Measurements from ENCODE around the gene TAF9. TPM values are rescaled to one million over a fixed set of nuclear protein-coding genes. Genes with fewer than 3 reads are reported as not detected.

TAF9 gene, protein sequence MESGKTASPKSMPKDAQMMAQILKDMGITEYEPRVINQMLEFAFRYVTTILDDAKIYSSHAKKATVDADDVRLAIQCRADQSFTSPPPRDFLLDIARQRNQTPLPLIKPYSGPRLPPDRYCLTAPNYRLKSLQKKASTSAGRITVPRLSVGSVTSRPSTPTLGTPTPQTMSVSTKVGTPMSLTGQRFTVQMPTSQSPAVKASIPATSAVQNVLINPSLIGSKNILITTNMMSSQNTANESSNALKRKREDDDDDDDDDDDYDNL
- 62.3 TPM for polyA plus RNA-seq (2013, experiment 1 of 2)
- 61.2 TPM for polyA plus RNA-seq (2013, experiment 2 of 2)

DNA sequence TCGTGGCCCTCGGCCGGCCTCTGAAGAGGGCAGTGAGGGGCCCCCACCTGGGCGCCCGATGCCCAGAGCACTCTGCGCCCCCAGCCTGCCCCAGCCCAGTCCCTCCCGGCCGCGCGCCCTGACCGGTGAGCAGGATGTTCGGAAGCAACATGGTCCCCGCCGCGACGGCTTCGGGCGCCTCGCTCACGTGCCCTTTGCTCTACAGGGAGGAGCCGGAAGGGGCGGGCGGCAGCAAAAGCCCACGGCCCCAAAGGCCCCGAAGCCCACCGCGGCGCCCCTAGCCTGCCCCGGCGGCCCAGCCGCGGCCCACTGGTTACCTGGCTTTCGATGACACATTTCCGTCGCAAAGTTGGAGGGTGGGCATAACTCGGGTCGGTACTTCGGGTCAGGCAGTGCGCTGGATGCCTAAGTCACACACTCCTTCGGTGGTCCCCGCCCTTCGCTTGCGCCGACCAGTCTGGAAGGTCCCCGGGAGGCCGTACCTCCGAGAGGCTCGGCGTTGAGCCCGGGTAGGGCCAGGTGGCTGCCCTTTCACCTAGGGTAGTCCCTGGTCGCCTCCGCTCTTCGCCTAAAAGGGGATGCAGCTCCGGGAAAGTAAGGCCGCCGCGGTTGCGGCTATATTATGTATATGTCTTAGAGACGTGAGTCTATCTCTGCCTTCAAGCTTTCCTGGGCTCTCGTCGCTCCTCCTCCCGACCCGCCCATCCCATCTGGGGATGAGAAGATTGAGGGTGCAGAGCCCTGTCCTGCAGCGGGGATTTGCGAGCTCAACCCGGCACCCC is at the start of gene TAF9, which contains the start of the genes AK6 and RAD17:
TSS of gene TAF9 (minus strand) at position 181 of the 782 bp plus-strand sequence. CDS start 3,783 bp downstream, outside the sequence.
TSS of gene AK6 (minus strand) at position 181 of the 782 bp plus-strand sequence. CDS start at position 151, 30 bp downstream.
TSS of gene RAD17 (plus strand) at position 479 of the 782 bp plus-strand sequence. CDS start 2,391 bp downstream, outside the sequence.
- H3K9ac ChIP-seq (ENCODE audit: low read depth, low read length, poor library complexity): peak within 1 kb of the TSS; percentile 87
- H3K4me1 ChIP-seq (ENCODE audit: control insufficient read depth in 2 of 2, insufficient read depth in 1 of 2, low read depth in 1 of 2, low read length in 2 of 2): peaks cover 2 to 8% of the 10 kb centered on the region in 2 donors
- H3K9me3 ChIP-seq (replicated peaks in 1 of 2; ENCODE audit: control insufficient read depth in 2 of 2, insufficient read depth in 1 of 2, low read depth in 1 of 2, low read length in 2 of 2): no peaks in the 10 kb centered on the region
- H2BK12ac ChIP-seq (ENCODE audit: low read length): no peak within 1 kb of the TSS
- H3K4me2 ChIP-seq (ENCODE audit: insufficient read depth, low read length, poor library complexity, severe bottlenecking): peak within 1 kb of the TSS; percentile 71
- H3K4ac ChIP-seq (ENCODE audit: low read length): no peak within 1 kb of the TSS
- peaks cover 3% of the 10 kb centered on the region for H3K79me1 ChIP-seq (ENCODE audit: low read depth, low read length)
- H2BK120ac ChIP-seq (ENCODE audit: low read depth, low read length): no peak within 1 kb of the TSS
- peak within 1 kb of the TSS; percentile 98 for H3K18ac ChIP-seq (ENCODE audit: low read length)
- WGBS, 2 donors (ENCODE audit: extremely low coverage in 2 of 2, insufficient read length in 2 of 2, insufficient replicate concordance in 1 of 2): no CpG with 5 or more reads among the region's 66 CpGs
- H3K27me3 ChIP-seq (ENCODE audit: control insufficient read depth in 3 of 3, insufficient read depth in 3 of 3, low read depth in 1 of 3, low read length in 3 of 3): no peaks in the 10 kb centered on the region
- H4K8ac ChIP-seq (ENCODE audit: low read depth, low read length): no peak within 1 kb of the TSS
- H2AFZ ChIP-seq (ENCODE audit: low read length): peak within 1 kb of the TSS; percentile 95
- peak; percentile 91 for DNase-seq (ENCODE audit: low spot score)
- peaks cover 16 to 48% of the 10 kb centered on the region in 2 donors for H3K36me3 ChIP-seq (replicated peaks in 1 of 2; ENCODE audit: control insufficient read depth in 2 of 2, insufficient read depth in 2 of 2, low read length in 2 of 2)
- peak within 1 kb of the TSS; percentile 45 for H3K23ac ChIP-seq (ENCODE audit: low read depth, low read length, poor library complexity)
- H3K4me3 ChIP-seq (ENCODE audit: low read length in 2 of 2): peak within 1 kb of the TSS; percentile 90 to 92
- H2BK15ac ChIP-seq (ENCODE audit: low read length): no peak within 1 kb of the TSS
- H2BK5ac ChIP-seq (ENCODE audit: low read length): peak within 1 kb of the TSS; percentile 84
- H3K27ac ChIP-seq (replicated peaks; ENCODE audit: low read length): peak within 1 kb of the TSS; percentile 95
- H4K91ac ChIP-seq (ENCODE audit: low read depth, low read length, poor library complexity): no peak within 1 kb of the TSS
- no peak within 1 kb of the TSS for H2AK5ac ChIP-seq (ENCODE audit: low read depth, low read length)
- H3K14ac ChIP-seq (ENCODE audit: low read length): no peak within 1 kb of the TSS

GRCh38 chr5:69418554-69418953 is 49.2 kb upstream of the TAF9 start:
- no peak overlapping the region for H3K4me2 ChIP-seq (ENCODE audit: insufficient read depth, low read length, poor library complexity, severe bottlenecking)
- no peak overlapping the region for H2BK5ac ChIP-seq (ENCODE audit: low read length)
- H3K9me3 ChIP-seq (replicated peaks in 1 of 2; ENCODE audit: control insufficient read depth in 2 of 2, insufficient read depth in 1 of 2, low read depth in 1 of 2, low read length in 2 of 2): no peaks in the 10 kb centered on the region
- H3K27me3 ChIP-seq (ENCODE audit: control insufficient read depth in 3 of 3, insufficient read depth in 3 of 3, low read depth in 1 of 3, low read length in 3 of 3): peaks cover 0 to 4% (median 0%) of the 10 kb centered on the region in 3 experiments
- no peak for DNase-seq (ENCODE audit: low spot score)
- no peak overlapping the region for H3K9ac ChIP-seq (ENCODE audit: low read depth, low read length, poor library complexity)
- H3K4me1 ChIP-seq (ENCODE audit: control insufficient read depth in 2 of 2, insufficient read depth in 1 of 2, low read depth in 1 of 2, low read length in 2 of 2): peaks cover 0 to 2% of the 10 kb centered on the region in 2 donors
- no CpG with 5 or more reads among the region's 3 CpGs for WGBS, 2 donors (ENCODE audit: extremely low coverage in 2 of 2, insufficient read length in 2 of 2, insufficient replicate concordance in 1 of 2)
- no peak overlapping the region for H3K27ac ChIP-seq (replicated peaks; ENCODE audit: low read length)
- no peaks in the 10 kb centered on the region for H3K79me1 ChIP-seq (ENCODE audit: low read depth, low read length)
- H2BK120ac ChIP-seq (ENCODE audit: low read depth, low read length): no peak overlapping the region
- no peak overlapping the region for H2BK12ac ChIP-seq (ENCODE audit: low read length)
- no peak overlapping the region for H2BK15ac ChIP-seq (ENCODE audit: low read length)
- H2AFZ ChIP-seq (ENCODE audit: low read length): no peak overlapping the region
- H3K18ac ChIP-seq (ENCODE audit: low read length): no peak overlapping the region
- no peak overlapping the region for H4K8ac ChIP-seq (ENCODE audit: low read depth, low read length)
- no peak overlapping the region for H2AK5ac ChIP-seq (ENCODE audit: low read depth, low read length)
- no peak overlapping the region for H3K14ac ChIP-seq (ENCODE audit: low read length)
- H4K91ac ChIP-seq (ENCODE audit: low read depth, low read length, poor library complexity): no peak overlapping the region
- no peak overlapping the region for H3K4ac ChIP-seq (ENCODE audit: low read length)
- H3K36me3 ChIP-seq (replicated peaks in 1 of 2; ENCODE audit: control insufficient read depth in 2 of 2, insufficient read depth in 2 of 2, low read length in 2 of 2): peaks cover 3 to 26% of the 10 kb centered on the region in 2 donors
- H3K23ac ChIP-seq (ENCODE audit: low read depth, low read length, poor library complexity): no peak overlapping the region
- no peak overlapping the region for H3K4me3 ChIP-seq (ENCODE audit: low read length in 2 of 2)

- Histone ChIP-seq H3K4ac (ENCODE audit: low read length) (no peak overlapping the region), H3K23ac (ENCODE audit: low read depth, low read length, poor library complexity) (no peak overlapping the region), H2BK15ac (ENCODE audit: low read length) (no peak overlapping the region), H2AK5ac (ENCODE audit: low read depth, low read length) (no peak overlapping the region), H2BK120ac (ENCODE audit: low read depth, low read length) (no peak overlapping the region), H3K79me1 (ENCODE audit: low read depth, low read length) (no peaks in the 10 kb centered on the region), H2BK5ac (ENCODE audit: low read length) (no peak overlapping the region), H4K8ac (ENCODE audit: low read depth, low read length) (no peak overlapping the region), H2AFZ (ENCODE audit: low read length) (no peak overlapping the region), H3K4me1 (ENCODE audit: control insufficient read depth in 2 of 2, insufficient read depth in 1 of 2, low read depth in 1 of 2, low read length in 2 of 2) (peaks cover 0 to 2% of the 10 kb centered on the region in 2 donors), H3K27ac (replicated peaks; ENCODE audit: low read length) (no peak overlapping the region), H3K36me3 (replicated peaks in 1 of 2; ENCODE audit: control insufficient read depth in 2 of 2, insufficient read depth in 2 of 2, low read length in 2 of 2) (peaks cover 3 to 43% of the 10 kb centered on the region in 2 donors), H3K9ac (ENCODE audit: low read depth, low read length, poor library complexity) (no peak overlapping the region), H3K18ac (ENCODE audit: low read length) (no peak overlapping the region), H3K14ac (ENCODE audit: low read length) (no peak overlapping the region), H3K27me3 (ENCODE audit: control insufficient read depth in 3 of 3, insufficient read depth in 3 of 3, low read depth in 1 of 3, low read length in 3 of 3) (peaks cover 0 to 4% (median 0%) of the 10 kb centered on the region in 3 experiments), H2BK12ac (ENCODE audit: low read length) (no peak overlapping the region), H3K4me2 (ENCODE audit: insufficient read depth, low read length, poor library complexity, severe bottlenecking) (no peak overlapping the region), H4K91ac (ENCODE audit: low read depth, low read length, poor library complexity) (no peak overlapping the region), H3K4me3 (ENCODE audit: low read length in 2 of 2) (no peak overlapping the region), H3K9me3 (replicated peaks in 1 of 2; ENCODE audit: control insufficient read depth in 2 of 2, insufficient read depth in 1 of 2, low read depth in 1 of 2, low read length in 2 of 2) (no peaks in the 10 kb centered on the region)
- DNase-seq (ENCODE audit: low spot score): no peak
Observed at GRCh38 chr5:69416699-69417098, 47.4 kb upstream of the TAF9 start.

DNA sequence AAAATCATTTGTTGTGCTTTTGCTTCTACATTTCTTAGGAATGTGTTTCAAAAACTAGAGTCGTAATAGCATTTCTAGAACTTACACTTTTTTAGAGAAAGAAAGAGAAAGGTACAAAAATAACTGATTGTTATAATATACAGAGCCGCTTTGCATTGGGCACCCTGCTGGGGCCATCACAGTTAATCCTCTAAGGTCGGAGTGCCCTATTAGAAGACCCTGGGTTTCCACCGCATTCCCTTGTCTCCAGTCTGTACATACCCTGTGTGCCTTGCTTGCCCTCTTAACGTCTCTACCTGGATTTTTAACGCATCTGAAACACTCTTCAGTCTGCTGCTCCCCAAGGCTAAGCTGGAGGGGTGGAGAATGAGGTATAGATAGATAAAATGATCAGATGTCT is 46.9 kb upstream of the TAF9 start:
- Histone ChIP-seq H2BK5ac (ENCODE audit: low read length) (no peak overlapping the region), H3K23ac (ENCODE audit: low read depth, low read length, poor library complexity) (no peak overlapping the region), H3K36me3 (replicated peaks in 1 of 2; ENCODE audit: control insufficient read depth in 2 of 2, insufficient read depth in 2 of 2, low read length in 2 of 2) (peaks cover 5 to 48% of the 10 kb centered on the region in 2 donors), H3K4me3 (ENCODE audit: low read length in 2 of 2) (no peak overlapping the region), H3K18ac (ENCODE audit: low read length) (no peak overlapping the region), H2BK12ac (ENCODE audit: low read length) (no peak overlapping the region), H3K4ac (ENCODE audit: low read length) (no peak overlapping the region), H4K91ac (ENCODE audit: low read depth, low read length, poor library complexity) (no peak overlapping the region), H3K9me3 (replicated peaks in 1 of 2; ENCODE audit: control insufficient read depth in 2 of 2, insufficient read depth in 1 of 2, low read depth in 1 of 2, low read length in 2 of 2) (no peaks in the 10 kb centered on the region), H4K8ac (ENCODE audit: low read depth, low read length) (no peak overlapping the region), H2BK15ac (ENCODE audit: low read length) (no peak overlapping the region), H3K79me1 (ENCODE audit: low read depth, low read length) (no peaks in the 10 kb centered on the region), H3K4me1 (ENCODE audit: control insufficient read depth in 2 of 2, insufficient read depth in 1 of 2, low read depth in 1 of 2, low read length in 2 of 2) (peaks cover 0 to 2% of the 10 kb centered on the region in 2 donors), H2BK120ac (ENCODE audit: low read depth, low read length) (no peak overlapping the region), H3K9ac (ENCODE audit: low read depth, low read length, poor library complexity) (no peak overlapping the region), H3K4me2 (ENCODE audit: insufficient read depth, low read length, poor library complexity, severe bottlenecking) (no peak overlapping the region), H3K27ac (replicated peaks; ENCODE audit: low read length) (no peak overlapping the region), H3K14ac (ENCODE audit: low read length) (no peak overlapping the region), H3K27me3 (ENCODE audit: control insufficient read depth in 3 of 3, insufficient read depth in 3 of 3, low read depth in 1 of 3, low read length in 3 of 3) (peaks cover 0 to 4% (median 0%) of the 10 kb centered on the region in 3 experiments), H2AK5ac (ENCODE audit: low read depth, low read length) (no peak overlapping the region), H2AFZ (ENCODE audit: low read length) (no peak overlapping the region)
- peak; percentile 6 for DNase-seq (ENCODE audit: low spot score)
- no CpG with 5 or more reads among the region's 6 CpGs for WGBS, 2 donors (ENCODE audit: extremely low coverage in 2 of 2, insufficient read length in 2 of 2, insufficient replicate concordance in 1 of 2)
